HepG2 (cell line): ENCODE data around the gene EXOSC7. TPM values are rescaled to one million over a fixed set of nuclear protein-coding genes. Genes with fewer than 3 reads are reported as not detected.

ENCODE experiments used
- FOXC1 ChIP-seq: sonication (generic); formaldehyde crosslinking; IDR thresholded peaks from 2 replicates; pipeline ENCODE4 v1.8.0; 2022; ENCODE audit warnings: mild to moderate bottlenecking, missing genetic modification reagents, borderline replicate concordance
- HDAC6 ChIP-seq: fragments of 200-600 bp; sonication (generic); IDR thresholded peaks from 2 replicates; pipeline ENCODE4 v1.7.0; 2017; ENCODE audit warnings: mild to moderate bottlenecking, antibody characterized with exemption, low read length, low read depth
- MIER3 ChIP-seq: IDR thresholded peaks from 2 replicates; pipeline ENCODE4 v1.6.1; 2016; ENCODE audit warnings: missing compliant biosample characterization, borderline replicate concordance
- MIXL1 ChIP-seq: IDR thresholded peaks from 2 replicates; pipeline ENCODE4 v1.6.1; 2016
- NAIF1 ChIP-seq: sonication (generic); formaldehyde crosslinking; IDR thresholded peaks from 2 replicates; pipeline ENCODE4 v1.5.0; 2020; ENCODE audit warnings: mild to moderate bottlenecking, missing genetic modification reagents, borderline replicate concordance
- POGZ ChIP-seq: sonication (generic); formaldehyde crosslinking; IDR thresholded peaks from 2 replicates; pipeline ENCODE4 v1.4.0; 2020; ENCODE audit warnings: mild to moderate bottlenecking, missing genetic modification reagents
- SMAD1 ChIP-seq: sonication (generic); formaldehyde crosslinking; IDR thresholded peaks from 2 replicates; pipeline ENCODE4 v1.4.0; 2020; ENCODE audit warnings: missing genetic modification reagents, low read depth, mild to moderate bottlenecking, borderline replicate concordance
- U2AF1 ChIP-seq: fragments of 200-400 bp; formaldehyde crosslinking; optimal IDR thresholded peaks from 2 replicates; pipeline ENCODE3; 2017; ENCODE audit warnings: mild to moderate bottlenecking, low read depth, low read length
- ZNF205 ChIP-seq: IDR thresholded peaks from 2 replicates; pipeline ENCODE4 v1.6.1; 2018; ENCODE audit warnings: missing biosample characterization, missing genetic modification reagents
- ZNF326 ChIP-seq: sonication (generic); formaldehyde crosslinking; IDR thresholded peaks from 2 replicates; pipeline ENCODE4 v1.4.0; 2020; ENCODE audit warnings: missing genetic modification reagents, borderline replicate concordance
- ZNF343 ChIP-seq: sonication (generic); formaldehyde crosslinking; IDR thresholded peaks from 2 replicates; pipeline ENCODE4 v1.4.0; 2020; ENCODE audit warnings: mild to moderate bottlenecking, missing genetic modification reagents
- ZNF431 ChIP-seq: sonication (generic); formaldehyde crosslinking; IDR thresholded peaks from 2 replicates; pipeline ENCODE4 v1.9.0; 2022; ENCODE audit warnings: missing genetic modification reagents, low read depth, mild to moderate bottlenecking, borderline replicate concordance
- polyA plus RNA-seq, 8 experiments: library from polyadenylated mRNA; depleted of rRNA in 3 of 8; stranded (reverse) in 7 of 8; unstranded in 1 of 8; fragments of >200 nt; fragmentation: Illumina TruSeq in 4 of 8; extraction: Trizol in 4 of 8; gene quantifications; 2 replicates each; pipeline versions ENCODE4 v1.2.1 to v1.2.3, GENCODE V29; 2011 to 2016; ENCODE audit warnings: low read depth in 4 of 8, missing spikeins in 1 of 8, mixed read lengths in 1 of 8; ENCODE audit not compliant: insufficient read depth in 1 of 8
- total RNA-seq, 5 experiments: library from RNA; depleted of rRNA; stranded (reverse); fragments of >200 nt; fragmentation: Illumina TruSeq; extraction: Trizol; gene quantifications; 2 replicates each; pipeline ENCODE4 v1.2.3, GENCODE V29; 2016; ENCODE audit warnings: low read depth in 1 of 5
- TF ChIP-seq, protein P1 (sequence below): sonication (generic); formaldehyde crosslinking; IDR thresholded peaks from 2 replicates; pipeline ENCODE4 v1.8.1; 2023; ENCODE audit warnings: mild to moderate bottlenecking, missing genetic modification reagents, borderline replicate concordance
- TF ChIP-seq, protein P2 (sequence below): sonication (generic); formaldehyde crosslinking; IDR thresholded peaks from 2 replicates; pipeline ENCODE4 v1.4.0; 2020; ENCODE audit warnings: missing genetic modification reagents, mild to moderate bottlenecking, borderline replicate concordance

EXOSC7 gene
- total and polyA plus RNA-seq, 2 of the 13 experiments (the other 11 are each of a cell fraction or from before 2014, with no cell fraction given): 68.3 to 74.7 TPM

DNA sequence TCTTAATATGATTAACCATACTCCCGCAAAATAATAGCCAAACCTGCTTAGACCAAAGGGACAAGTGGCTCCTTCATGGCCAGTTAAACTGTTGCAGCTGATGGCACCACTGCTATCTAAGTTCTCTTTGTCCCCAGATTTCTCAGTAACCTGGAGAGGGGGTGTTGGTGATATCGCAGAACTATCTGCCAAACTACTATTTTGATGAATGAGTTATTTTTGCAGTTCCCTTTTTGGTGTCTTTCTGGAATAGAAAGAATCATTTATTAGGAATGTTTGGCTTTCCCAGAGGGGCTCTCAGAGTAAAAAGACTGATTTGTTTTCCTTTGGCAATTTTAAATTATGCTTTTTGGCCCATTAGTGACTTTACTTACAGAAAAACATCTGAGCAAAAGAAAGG is 83.1 kb downstream of the EXOSC7 start (continued):
- TF ChIP-seq, protein P1, sequence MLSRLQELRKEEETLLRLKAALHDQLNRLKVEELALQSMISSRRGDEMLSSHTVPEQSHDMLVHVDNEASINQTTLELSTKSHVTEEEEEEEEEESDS: no peak
- no peak for TF ChIP-seq HDAC6
- no peak for TF ChIP-seq U2AF1
- no peak for TF ChIP-seq FOXC1 (CRISPR knock-in tag)
- TF ChIP-seq MIER3 (CRISPR knock-in tag): no peak
- TF ChIP-seq ZNF431 (CRISPR knock-in tag): no peak
- no peak for TF ChIP-seq ZNF343 (CRISPR knock-in tag)
- TF ChIP-seq NAIF1 (CRISPR knock-in tag): no peak
- no peak for TF ChIP-seq SMAD1 (CRISPR knock-in tag)
- TF ChIP-seq MIXL1 (CRISPR knock-in tag): no peak
- TF ChIP-seq, protein P2, sequence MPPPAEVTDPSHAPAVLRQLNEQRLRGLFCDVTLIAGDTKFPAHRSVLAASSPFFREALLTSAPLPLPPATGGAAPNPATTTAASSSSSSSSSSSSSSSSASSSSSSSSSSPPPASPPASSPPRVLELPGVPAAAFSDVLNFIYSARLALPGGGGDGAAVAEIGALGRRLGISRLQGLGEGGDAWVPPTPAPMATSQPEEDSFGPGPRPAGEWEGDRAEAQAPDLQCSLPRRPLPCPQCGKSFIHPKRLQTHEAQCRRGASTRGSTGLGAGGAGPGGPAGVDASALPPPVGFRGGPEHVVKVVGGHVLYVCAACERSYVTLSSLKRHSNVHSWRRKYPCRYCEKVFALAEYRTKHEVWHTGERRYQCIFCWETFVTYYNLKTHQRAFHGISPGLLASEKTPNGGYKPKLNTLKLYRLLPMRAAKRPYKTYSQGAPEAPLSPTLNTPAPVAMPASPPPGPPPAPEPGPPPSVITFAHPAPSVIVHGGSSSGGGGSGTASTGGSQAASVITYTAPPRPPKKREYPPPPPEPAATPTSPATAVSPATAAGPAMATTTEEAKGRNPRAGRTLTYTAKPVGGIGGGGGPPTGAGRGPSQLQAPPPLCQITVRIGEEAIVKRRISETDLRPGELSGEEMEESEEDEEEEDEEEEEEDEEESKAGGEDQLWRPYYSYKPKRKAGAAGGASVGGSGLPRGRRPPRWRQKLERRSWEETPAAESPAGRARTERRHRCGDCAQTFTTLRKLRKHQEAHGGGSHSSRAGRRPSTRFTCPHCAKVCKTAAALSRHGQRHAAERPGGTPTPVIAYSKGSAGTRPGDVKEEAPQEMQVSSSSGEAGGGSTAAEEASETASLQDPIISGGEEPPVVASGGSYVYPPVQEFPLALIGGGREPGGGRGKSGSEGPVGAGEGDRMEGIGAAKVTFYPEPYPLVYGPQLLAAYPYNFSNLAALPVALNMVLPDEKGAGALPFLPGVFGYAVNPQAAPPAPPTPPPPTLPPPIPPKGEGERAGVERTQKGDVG (CRISPR knock-in tag): no peak
- TF ChIP-seq ZNF205 (CRISPR knock-in tag): no peak
- TF ChIP-seq POGZ (CRISPR knock-in tag): no peak
- TF ChIP-seq ZNF326 (CRISPR knock-in tag): no peak
